ENCODE measurements around the gene CPS1. TPM values are rescaled to one million over a fixed set of nuclear protein-coding genes. Genes with fewer than 3 reads are reported as not detected.

CPS1 gene
- total RNA-seq, 1 donor from 2014 or later, result 4.6 TPM

GRCh38 chr2:210553373-210553772 is 3.0 kb upstream of the CPS1 start:
- H3K36me3 Mint-ChIP-seq (ENCODE audit: low read depth), result no peaks in the 10 kb centered on the region
- TF ChIP-seq CTCF (IDR thresholded peaks at IDR 0.05), result no peak
- H3K4me3 Mint-ChIP-seq (ENCODE audit: unreplicated experiment), result no peak overlapping the region
- no peak overlapping the region for H3K27ac Mint-ChIP-seq (ENCODE audit: unreplicated experiment)
- peaks cover 20% of the 10 kb centered on the region for H3K4me1 Mint-ChIP-seq (ENCODE audit: low read depth)
- no peaks in the 10 kb centered on the region for H3K9me3 Mint-ChIP-seq (ENCODE audit: low read depth)
- H3K27me3 Mint-ChIP-seq (ENCODE audit: low read depth), result no peaks in the 10 kb centered on the region
- DNase-seq (ENCODE audit: low spot score), result no peak

GRCh38 chr2:210555555-210555954 is 844 bp upstream of the CPS1 start:
- TF ChIP-seq CTCF (IDR thresholded peaks at IDR 0.05), result no peak
- Mint-ChIP-seq H3K4me3 (ENCODE audit: unreplicated experiment) (no peak overlapping the region), H3K36me3 (ENCODE audit: low read depth) (no peaks in the 10 kb centered on the region), H3K27ac (ENCODE audit: unreplicated experiment) (no peak overlapping the region), H3K9me3 (ENCODE audit: low read depth) (no peaks in the 10 kb centered on the region), H3K27me3 (ENCODE audit: low read depth) (no peaks in the 10 kb centered on the region), H3K4me1 (ENCODE audit: low read depth) (peaks cover 23% of the 10 kb centered on the region)
- DNase-seq (ENCODE audit: low spot score), result no peak

GRCh38 chr2:210557721-210558120 is 1.3 kb downstream of the CPS1 start:
- H3K27ac Mint-ChIP-seq (ENCODE audit: unreplicated experiment), result no peak overlapping the region
- no peak overlapping the region for H3K4me3 Mint-ChIP-seq (ENCODE audit: unreplicated experiment)
- peaks cover 15% of the 10 kb centered on the region for H3K4me1 Mint-ChIP-seq (ENCODE audit: low read depth)
- no peaks in the 10 kb centered on the region for H3K36me3 Mint-ChIP-seq (ENCODE audit: low read depth)
- DNase-seq (ENCODE audit: low spot score), result no peak
- H3K9me3 Mint-ChIP-seq (ENCODE audit: low read depth), result no peaks in the 10 kb centered on the region
- TF ChIP-seq CTCF (IDR thresholded peaks at IDR 0.05), result no peak
- H3K27me3 Mint-ChIP-seq (ENCODE audit: low read depth), result no peaks in the 10 kb centered on the region

GRCh38 chr2:210558708-210559107 is 2.3 kb downstream of the CPS1 start:
- no peak for TF ChIP-seq CTCF (IDR thresholded peaks at IDR 0.05)
- DNase-seq (ENCODE audit: low spot score), result no peak
- Mint-ChIP-seq H3K4me1 (ENCODE audit: low read depth) (peaks cover 5% of the 10 kb centered on the region), H3K27me3 (ENCODE audit: low read depth) (no peaks in the 10 kb centered on the region), H3K27ac (ENCODE audit: unreplicated experiment) (no peak overlapping the region), H3K36me3 (ENCODE audit: low read depth) (no peaks in the 10 kb centered on the region), H3K4me3 (ENCODE audit: unreplicated experiment) (no peak overlapping the region), H3K9me3 (ENCODE audit: low read depth) (no peaks in the 10 kb centered on the region)

GRCh38 chr2:210559182-210559581 is 2.8 kb downstream of the CPS1 start:
- Mint-ChIP-seq H3K4me1 (ENCODE audit: low read depth) (peaks cover 4% of the 10 kb centered on the region), H3K9me3 (ENCODE audit: low read depth) (no peaks in the 10 kb centered on the region), H3K4me3 (ENCODE audit: unreplicated experiment) (no peak overlapping the region), H3K27me3 (ENCODE audit: low read depth) (no peaks in the 10 kb centered on the region), H3K36me3 (ENCODE audit: low read depth) (no peaks in the 10 kb centered on the region), H3K27ac (ENCODE audit: unreplicated experiment) (no peak overlapping the region)
- TF ChIP-seq CTCF (IDR thresholded peaks at IDR 0.05), result no peak
- DNase-seq (ENCODE audit: low spot score), result no peak
